Nephron progenitor cell (in vitro differentiated cells): ENCODE data around the gene GATA2.

Experiments
- DNase-seq: peaks from one replicate; pipeline ENCODE4 v3.0.0; 2021
- H3K27ac Mint-ChIP-seq: 2 replicates; pipeline ENCODE4 v1.8.0; 2021; ENCODE audit warnings: mild to moderate bottlenecking, moderate library complexity, mixed read lengths
- H3K27me3 Mint-ChIP-seq: 2 replicates; pipeline ENCODE4 v1.8.0; 2021; ENCODE audit warnings: mild to moderate bottlenecking, low read depth, mixed read lengths; ENCODE audit not compliant: poor library complexity
- H3K36me3 Mint-ChIP-seq: 2 replicates; pipeline ENCODE4 v1.8.0; 2021; ENCODE audit warnings: low read depth, mixed read lengths
- H3K4me1 Mint-ChIP-seq: 2 replicates; pipeline ENCODE4 v1.8.0; 2021; ENCODE audit warnings: mixed read lengths
- H3K4me3 Mint-ChIP-seq: 2 replicates; pipeline ENCODE4 v1.8.0; 2021; ENCODE audit warnings: mild to moderate bottlenecking, moderate library complexity, mixed read lengths
- H3K9me3 Mint-ChIP-seq: 2 replicates; pipeline ENCODE4 v1.8.0; 2021; ENCODE audit warnings: mild to moderate bottlenecking, moderate library complexity, mixed read lengths
- CTCF ChIP-seq: fragments of 200-600 bp; sonication (generic); IDR thresholded peaks from 2 replicates; pipeline ENCODE4 v1.5.0; 2021; ENCODE audit warnings: antibody characterized with exemption

The GATA2 gene

GRCh38 chr3:128481438-128481942, 11.5 kb downstream of the GATA2 start:
- Mint-ChIP-seq H3K27me3 (peaks cover 98% of the 10 kb centered on the region), H3K4me3 (no peak overlapping the region), H3K4me1 (peaks cover 44% of the 10 kb centered on the region), H3K27ac (no peak overlapping the region), H3K9me3 (no peaks in the 10 kb centered on the region), H3K36me3 (no peaks in the 10 kb centered on the region)
- no peak for TF ChIP-seq CTCF
- peak; percentile 69 for DNase-seq

- no peak for TF ChIP-seq CTCF
- Mint-ChIP-seq H3K9me3 (no peaks in the 10 kb centered on the region), H3K4me3 (no peak overlapping the region), H3K27me3 (peaks cover 96% of the 10 kb centered on the region), H3K27ac (no peak overlapping the region), H3K4me1 (peaks cover 38% of the 10 kb centered on the region), H3K36me3 (no peaks in the 10 kb centered on the region)
- DNase-seq, result no peak
These were observed 12.1 kb downstream of the GATA2 start for GRCh38 chr3:128480717-128481437.

- no peak for TF ChIP-seq CTCF
- H3K9me3 Mint-ChIP-seq, result no peaks in the 10 kb centered on the region
- no peak overlapping the region for H3K4me3 Mint-ChIP-seq
- no peak for DNase-seq
- peaks cover 36% of the 10 kb centered on the region for H3K4me1 Mint-ChIP-seq
- H3K27me3 Mint-ChIP-seq, result peaks cover 95% of the 10 kb centered on the region
- no peak overlapping the region for H3K27ac Mint-ChIP-seq
- no peaks in the 10 kb centered on the region for H3K36me3 Mint-ChIP-seq
These were observed 12.7 kb downstream of the GATA2 start for GRCh38 chr3:128480278-128480677.

GRCh38 chr3:128479558-128480086, 13.4 kb downstream of the GATA2 start:
- Mint-ChIP-seq H3K36me3 (no peaks in the 10 kb centered on the region), H3K9me3 (no peaks in the 10 kb centered on the region), H3K4me3 (no peak overlapping the region), H3K27ac (no peak overlapping the region), H3K4me1 (peaks cover 30% of the 10 kb centered on the region), H3K27me3 (peaks cover 93% of the 10 kb centered on the region)
- no peak for DNase-seq
- TF ChIP-seq CTCF, result no peak

- Mint-ChIP-seq H3K4me1 (peaks cover 22% of the 10 kb centered on the region), H3K9me3 (no peaks in the 10 kb centered on the region), H3K27ac (no peak overlapping the region), H3K27me3 (peaks cover 93% of the 10 kb centered on the region), H3K36me3 (no peaks in the 10 kb centered on the region), H3K4me3 (no peak overlapping the region)
- TF ChIP-seq CTCF, result no peak
- no peak for DNase-seq
These were observed 14.2 kb downstream of the GATA2 start for GRCh38 chr3:128478576-128479506.
